Melanocyte of skin (primary cell): ENCODE data around the gene TRAPPC5. TPM values are rescaled to one million over a fixed set of nuclear protein-coding genes. Genes with fewer than 3 reads are reported as not detected.

ENCODE experiments used
- total RNA-seq, 2 donors: library from RNA; depleted of rRNA; stranded (reverse); fragments of >200 nt; gene quantifications; 2 replicates each; pipeline ENCODE4 v1.2.3, GENCODE V29; 2012

Gene TRAPPC5
- total RNA-seq, result 10 to 100 TPM; 17.2 to 19.3 TPM

GRCh38 chr19:7680606-7681339 is at the start of gene TRAPPC5:
TRAPPC5 (plus strand) TSS chr19:7680833; CDS start chr19:7682254, 1,421 bp downstream.

GRCh38 chr19:7633698-7634097 is 46.9 kb upstream of the TRAPPC5 start, which contains the start of gene PCP2:
PCP2 (minus strand) TSS chr19:7633719; CDS start chr19:7633457, 262 bp downstream.

GRCh38 chr19:7636691-7637373 is 43.8 kb upstream of the TRAPPC5 start, which contains the start of gene STXBP2:
STXBP2 (plus strand) TSS chr19:7637110; CDS start chr19:7637150, 40 bp downstream.

GRCh38 chr19:7668842-7669241 is 11.8 kb upstream of the TRAPPC5 start, which contains the start of gene RETN:
RETN (plus strand) TSS chr19:7669049; CDS start chr19:7669327, 278 bp downstream.

GRCh38 chr19:7676854-7677253 is 3.8 kb upstream of the TRAPPC5 start, which contains the start of gene MCEMP1:
MCEMP1 (plus strand) TSS chr19:7677090; CDS start chr19:7677121, 31 bp downstream.

GRCh38 chr19:7701654-7702457 is 21.2 kb downstream of the TRAPPC5 start, which contains the start of gene FCER2:
FCER2 (minus strand) TSS chr19:7702131; CDS start chr19:7699760, 2,371 bp downstream.

GRCh38 chr19:7732045-7732444 is 51.4 kb downstream of the TRAPPC5 start, which contains the start of gene CLEC4G:
CLEC4G (minus strand) TSS chr19:7732110; CDS start chr19:7732102, 8 bp downstream.

Other genes starting within 250 kb of the TRAPPC5 start
- 1 to 10 TPM; 2.7 to 4.5 TPM for gene PEX11G, start 191.8 kb upstream of the TRAPPC5 start, total RNA-seq
- gene ZNF358, start 164.7 kb upstream of the TRAPPC5 start, total RNA-seq, result 10 to 100 TPM; 15.7 to 22.0 TPM
- gene MCOLN1, start 158.2 kb upstream of the TRAPPC5 start, total RNA-seq, result 10 to 100 TPM; 16.0 to 23.7 TPM
- gene PNPLA6, start 145.1 kb upstream of the TRAPPC5 start, total RNA-seq, result 10 to 100 TPM; 82.6 to 88.2 TPM
- gene CAMSAP3, start 85.0 kb upstream of the TRAPPC5 start, total RNA-seq, result under 1 TPM in 1 of 2 donors, not detected in 1; under 0.01 TPM
- gene XAB2, start 51.3 kb upstream of the TRAPPC5 start, total RNA-seq, result 10 to 100 TPM; 36.5 to 46.6 TPM
- gene PET100, start 51.0 kb upstream of the TRAPPC5 start, total RNA-seq, result 10 to 100 TPM in 1 of 2 donors, 1 to 10 TPM in 1; 9.3 to 11.7 TPM
- gene PCP2, start 47.1 kb upstream of the TRAPPC5 start, total RNA-seq, result not detected
- gene STXBP2, start 43.7 kb upstream of the TRAPPC5 start, total RNA-seq, result 10 to 100 TPM in 1 of 2 donors, 1 to 10 TPM in 1; 9.6 to 37.3 TPM
- gene RETN, start 11.8 kb upstream of the TRAPPC5 start, total RNA-seq, result not detected
- gene MCEMP1, start 3.7 kb upstream of the TRAPPC5 start, total RNA-seq, result not detected
- gene FCER2, start 21.3 kb downstream of the TRAPPC5 start, total RNA-seq, result not detected
- gene CLEC4G, start 51.3 kb downstream of the TRAPPC5 start, total RNA-seq, result not detected
- not detected for gene CD209, start 66.7 kb downstream of the TRAPPC5 start, total RNA-seq
- gene CLEC4M, start 82.4 kb downstream of the TRAPPC5 start, total RNA-seq, result not detected
- 10 to 100 TPM; 11.3 to 18.9 TPM for gene EVI5L, start 149.4 kb downstream of the TRAPPC5 start, total RNA-seq
- gene PRR36, start 193.6 kb downstream of the TRAPPC5 start, total RNA-seq, result not detected
- 1 to 10 TPM; 2.1 to 6.0 TPM for gene LRRC8E, start 207.7 kb downstream of the TRAPPC5 start, total RNA-seq
- 10 to 100 TPM in 1 of 2 donors, 1 to 10 TPM in 1; 8.6 to 11.0 TPM for gene MAP2K7, start 223.0 kb downstream of the TRAPPC5 start, total RNA-seq
- gene TGFBR3L, start 234.0 kb downstream of the TRAPPC5 start, total RNA-seq, result under 1 TPM in 1 of 2 donors, not detected in 1; 0.67 TPM
- gene SNAPC2, start 239.5 kb downstream of the TRAPPC5 start, total RNA-seq, result 10 to 100 TPM; 19.3 to 25.3 TPM
- gene CTXN1, start 245.3 kb downstream of the TRAPPC5 start, total RNA-seq, result under 1 TPM; 0.33 to 0.34 TPM